HepG2 (cell line): ENCODE data around the gene ELL. TPM values are rescaled to one million over a fixed set of nuclear protein-coding genes. Genes with fewer than 3 reads are reported as not detected.

Experiments used
- EHMT2 ChIP-seq: fragments of 200-600 bp; sonication (generic); IDR thresholded peaks from 2 replicates; pipeline ENCODE4 v1.7.0; 2017; ENCODE audit warnings: antibody characterized with exemption, low read depth, low read length, borderline replicate concordance
- FIP1L1 ChIP-seq: fragments of 200-400 bp; formaldehyde crosslinking; IDR thresholded peaks from 2 replicates; pipeline ENCODE4 v1.6.1; 2018; ENCODE audit warnings: low read depth, mild to moderate bottlenecking, low read length, moderate library complexity, borderline replicate concordance; ENCODE audit not compliant: insufficient read depth
- FOXC1 ChIP-seq: sonication (generic); formaldehyde crosslinking; IDR thresholded peaks from 2 replicates; pipeline ENCODE4 v1.8.0; 2022; ENCODE audit warnings: mild to moderate bottlenecking, missing genetic modification reagents, borderline replicate concordance
- FOXK2 ChIP-seq: fragments of 450-650 bp; IDR thresholded peaks from 2 replicates; pipeline ENCODE4 v1.6.1; 2016
- FOXO1 ChIP-seq: sonication (generic); formaldehyde crosslinking; IDR thresholded peaks from 2 replicates; pipeline ENCODE4 v1.4.0; 2020; ENCODE audit warnings: missing genetic modification reagents
- HCFC1 ChIP-seq: fragments of 150-350 bp; IDR thresholded peaks from 2 replicates; pipeline ENCODE4 v1.6.1; 2014; ENCODE audit warnings: low read depth, low read length
- HNRNPK ChIP-seq: fragments of 200-400 bp; formaldehyde crosslinking; IDR thresholded peaks from 2 replicates; pipeline ENCODE4 v1.6.1; 2018; ENCODE audit warnings: low read length, low read depth, moderate library complexity, mild to moderate bottlenecking; ENCODE audit not compliant: poor library complexity, severe bottlenecking
- MEIS1 ChIP-seq: sonication (generic); formaldehyde crosslinking; IDR thresholded peaks from 2 replicates; pipeline ENCODE4 v1.9.0; 2021; ENCODE audit warnings: mild to moderate bottlenecking, missing genetic modification reagents, moderate library complexity, borderline replicate concordance
- MTA3 ChIP-seq: sonication (generic); formaldehyde crosslinking; IDR thresholded peaks from 2 replicates; pipeline ENCODE4 v1.4.0; 2020; ENCODE audit warnings: missing genetic modification reagents
- MXD3 ChIP-seq: IDR thresholded peaks from 2 replicates; pipeline ENCODE4 v1.6.1; 2016; ENCODE audit warnings: mild to moderate bottlenecking, missing biosample characterization, missing genetic modification reagents
- SOX5 ChIP-seq: IDR thresholded peaks from 2 replicates; pipeline ENCODE4 v1.6.1; 2016; ENCODE audit warnings: borderline replicate concordance
- SYNCRIP ChIP-seq: fragments of 200-400 bp; formaldehyde crosslinking; IDR thresholded peaks from 2 replicates; pipeline ENCODE4 v1.6.1; 2018; ENCODE audit warnings: mild to moderate bottlenecking, low read depth, low read length; ENCODE audit not compliant: insufficient read depth
- TBL1XR1 ChIP-seq: fragments of 150-350 bp; IDR thresholded peaks from 2 replicates; pipeline ENCODE4 v1.6.1; 2014; ENCODE audit warnings: borderline replicate concordance, low read length; ENCODE audit not compliant: partially characterized antibody
- ZFP1 ChIP-seq: IDR thresholded peaks from 2 replicates; pipeline ENCODE4 v1.6.1; 2016
- ZFP82 ChIP-seq: sonication (generic); formaldehyde crosslinking; IDR thresholded peaks from 2 replicates; pipeline ENCODE4 v1.5.1; 2020; ENCODE audit warnings: mild to moderate bottlenecking, missing genetic modification reagents, borderline replicate concordance
- ZKSCAN8 ChIP-seq: IDR thresholded peaks from 2 replicates; pipeline ENCODE4 v1.6.1; 2016; ENCODE audit warnings: borderline replicate concordance, missing genetic modification reagents, missing compliant biosample characterization
- ZNF180 ChIP-seq: sonication (generic); formaldehyde crosslinking; IDR thresholded peaks from 2 replicates; pipeline ENCODE4 v1.4.0; 2020; ENCODE audit warnings: low read depth, missing genetic modification reagents, borderline replicate concordance
- ZNF510 ChIP-seq: sonication (generic); formaldehyde crosslinking; IDR thresholded peaks from 2 replicates; pipeline ENCODE4 v1.4.0; 2020; ENCODE audit warnings: low read depth, mild to moderate bottlenecking, missing genetic modification reagents
- ZNF670 ChIP-seq: sonication (generic); formaldehyde crosslinking; IDR thresholded peaks from 2 replicates; pipeline ENCODE4 v1.8.0; 2022; ENCODE audit warnings: mild to moderate bottlenecking, missing genetic modification reagents, borderline replicate concordance
- ZNF772 ChIP-seq: sonication (generic); formaldehyde crosslinking; IDR thresholded peaks from 2 replicates; pipeline ENCODE4 v1.5.0; 2020; ENCODE audit warnings: mild to moderate bottlenecking, missing genetic modification reagents
- ZNF776 ChIP-seq: sonication (generic); formaldehyde crosslinking; IDR thresholded peaks from 2 replicates; pipeline ENCODE4 v1.4.0; 2020; ENCODE audit warnings: mild to moderate bottlenecking, missing genetic modification reagents
- ZSCAN12 ChIP-seq: sonication (generic); formaldehyde crosslinking; IDR thresholded peaks from 2 replicates; pipeline ENCODE4 v1.9.0; 2021; ENCODE audit warnings: mild to moderate bottlenecking, missing genetic modification reagents
- ZUFSP ChIP-seq: sonication (generic); formaldehyde crosslinking; IDR thresholded peaks from 2 replicates; pipeline ENCODE4 v1.9.0; 2021; ENCODE audit warnings: missing genetic modification reagents, mild to moderate bottlenecking, borderline replicate concordance
- polyA plus RNA-seq, 8 experiments: library from polyadenylated mRNA; depleted of rRNA in 3 of 8; stranded (reverse) in 7 of 8; unstranded in 1 of 8; fragments of >200 nt; fragmentation: Illumina TruSeq in 4 of 8; extraction: Trizol in 4 of 8; gene quantifications; 2 replicates each; pipeline versions ENCODE4 v1.2.1 to v1.2.3, GENCODE V29; 2011 to 2016; ENCODE audit warnings: low read depth in 4 of 8, missing spikeins in 1 of 8, mixed read lengths in 1 of 8; ENCODE audit not compliant: insufficient read depth in 1 of 8
- total RNA-seq, 5 experiments: library from RNA; depleted of rRNA; stranded (reverse); fragments of >200 nt; fragmentation: Illumina TruSeq; extraction: Trizol; gene quantifications; 2 replicates each; pipeline ENCODE4 v1.2.3, GENCODE V29; 2016; ENCODE audit warnings: low read depth in 1 of 5
- TF ChIP-seq, protein P1 (sequence below): sonication (generic); formaldehyde crosslinking; conservative IDR thresholded peaks from 2 replicates; pipeline ENCODE4 v1.4.0; 2020; ENCODE audit warnings: missing genetic modification reagents

The ELL gene
- total and polyA plus RNA-seq, 2 of the 13 experiments (the other 11 are each of a cell fraction or from before 2014, with no cell fraction given) = 3.7 to 5.4 TPM

- TF ChIP-seq FOXK2 = peak; percentile 98
- no peak for TF ChIP-seq ZNF180 (CRISPR knock-in tag)
- peak; percentile 98 for TF ChIP-seq TBL1XR1
- no peak for TF ChIP-seq HNRNPK
- TF ChIP-seq ZKSCAN8 (CRISPR knock-in tag) = peak; percentile 99
- TF ChIP-seq ZNF776 (CRISPR knock-in tag) = no peak
- no peak for TF ChIP-seq ZUFSP (CRISPR knock-in tag)
- TF ChIP-seq ZNF772 = peak; percentile 85
- peak; percentile 99 for TF ChIP-seq ZNF670 (CRISPR knock-in tag)
- TF ChIP-seq HCFC1 = no peak
- TF ChIP-seq MTA3 (CRISPR knock-in tag) = no peak
- TF ChIP-seq ZSCAN12 (CRISPR knock-in tag) = no peak
- TF ChIP-seq ZFP82 (CRISPR knock-in tag) = peak; percentile 96
- TF ChIP-seq SOX5 (CRISPR knock-in tag) = peak; percentile 92
- peak; percentile 62; the same call in 1 of the 2 replicates for TF ChIP-seq MXD3 (CRISPR knock-in tag)
- TF ChIP-seq EHMT2 = no peak
- peak; percentile 93 for TF ChIP-seq ZFP1 (CRISPR knock-in tag)
- no peak for TF ChIP-seq SYNCRIP
- TF ChIP-seq FOXC1 (CRISPR knock-in tag) = peak; percentile 96
- no peak; the same call in 1 of the 2 replicates for TF ChIP-seq ZNF510 (CRISPR knock-in tag)
- TF ChIP-seq, protein P1, sequence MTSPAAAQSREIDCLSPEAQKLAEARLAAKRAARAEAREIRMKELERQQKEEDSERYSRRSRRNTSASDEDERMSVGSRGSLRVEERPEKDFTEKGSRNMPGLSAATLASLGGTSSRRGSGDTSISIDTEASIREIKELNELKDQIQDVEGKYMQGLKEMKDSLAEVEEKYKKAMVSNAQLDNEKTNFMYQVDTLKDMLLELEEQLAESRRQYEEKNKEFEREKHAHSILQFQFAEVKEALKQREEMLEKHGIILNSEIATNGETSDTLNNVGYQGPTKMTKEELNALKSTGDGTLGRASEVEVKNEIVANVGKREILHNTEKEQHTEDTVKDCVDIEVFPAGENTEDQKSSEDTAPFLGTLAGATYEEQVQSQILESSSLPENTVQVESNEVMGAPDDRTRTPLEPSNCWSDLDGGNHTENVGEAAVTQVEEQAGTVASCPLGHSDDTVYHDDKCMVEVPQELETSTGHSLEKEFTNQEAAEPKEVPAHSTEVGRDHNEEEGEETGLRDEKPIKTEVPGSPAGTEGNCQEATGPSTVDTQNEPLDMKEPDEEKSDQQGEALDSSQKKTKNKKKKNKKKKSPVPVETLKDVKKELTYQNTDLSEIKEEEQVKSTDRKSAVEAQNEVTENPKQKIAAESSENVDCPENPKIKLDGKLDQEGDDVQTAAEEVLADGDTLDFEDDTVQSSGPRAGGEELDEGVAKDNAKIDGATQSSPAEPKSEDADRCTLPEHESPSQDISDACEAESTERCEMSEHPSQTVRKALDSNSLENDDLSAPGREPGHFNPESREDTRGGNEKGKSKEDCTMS (CRISPR knock-in tag) = no peak
- peak; percentile 100 for TF ChIP-seq FOXO1 (CRISPR knock-in tag)
- TF ChIP-seq MEIS1 (CRISPR knock-in tag) = peak; percentile 99
- TF ChIP-seq FIP1L1 = no peak
Observed at GRCh38 chr19:18514800-18515682, 6.8 kb downstream of the ELL start (continued).
